CD14-positive monocyte (primary cell): ENCODE data around the gene ZNF488. TPM values are rescaled to one million over a fixed set of nuclear protein-coding genes. Genes with fewer than 3 reads are reported as not detected.

Experiments
- DNase-seq, 3 donors: peaks; one replicate each; pipeline ENCODE4 v3.0.0-alpha.2; 2011 to 2022
- H2AFZ ChIP-seq: 2 replicates; pipeline ENCODE4 v1.6.0; 2012; ENCODE audit warnings: mild to moderate bottlenecking, low read depth, low read length, inconsistent platforms; ENCODE audit not compliant: insufficient read depth, poor library complexity, severe bottlenecking
- H3K27ac ChIP-seq, 2 donors: 1 replicate in 1 of 2; 2 replicates in 1 of 2; pipeline ENCODE4 v1.5.1; 2012 to 2013; ENCODE audit warnings: low read length in 2 of 2, control low read depth in 1 of 2, inconsistent platforms in 1 of 2, low read depth in 1 of 2, mild to moderate bottlenecking in 1 of 2
- H3K27me3 ChIP-seq, 2 donors: one replicate each; pipeline versions ENCODE4 v1.6.0 to v1.6.1; 2011 to 2013; ENCODE audit warnings: low read length in 2 of 2; ENCODE audit not compliant: control insufficient read depth in 2 of 2, insufficient read depth in 2 of 2
- H3K36me3 ChIP-seq, 2 donors: replicated peaks in 1 of 2; 1 replicate in 1 of 2; 2 replicates in 1 of 2; pipeline versions ENCODE4 v1.5.1 to v1.6.1; 2012 to 2013; ENCODE audit warnings: low read length in 2 of 2, control low read depth in 1 of 2, inconsistent platforms in 1 of 2, mild to moderate bottlenecking in 1 of 2; ENCODE audit not compliant: insufficient read depth in 2 of 2, control insufficient read depth in 1 of 2
- H3K4me1 ChIP-seq, 2 donors: 1 replicate in 1 of 2; 2 replicates in 1 of 2; pipeline versions ENCODE4 v1.5.1 to v1.6.1; 2012 to 2013; ENCODE audit warnings: low read length in 2 of 2, control low read depth in 1 of 2, inconsistent platforms in 1 of 2, mild to moderate bottlenecking in 1 of 2, moderate library complexity in 1 of 2; ENCODE audit not compliant: insufficient read depth in 2 of 2, control insufficient read depth in 1 of 2
- H3K4me2 ChIP-seq: replicated peaks from 2 replicates; pipeline ENCODE3; 2012; ENCODE audit warnings: low read length, moderate library complexity, mild to moderate bottlenecking; ENCODE audit not compliant: poor library complexity, severe bottlenecking; ENCODE audit errors: extremely low read depth
- H3K4me3 ChIP-seq, 3 experiments: fragments of 200-600 bp in 1 of 3; sonication (generic) in 1 of 3; replicated peaks in 1 of 3; 1 replicate in 2 of 3; 2 replicates in 1 of 3; pipeline ENCODE4 v1.5.1; 2011 to 2013; ENCODE audit warnings: low read length in 3 of 3, mild to moderate bottlenecking in 3 of 3, control low read depth in 2 of 3, low read depth in 2 of 3, inconsistent platforms in 1 of 3, moderate library complexity in 1 of 3
- H3K79me2 ChIP-seq: 2 replicates; pipeline ENCODE4 v1.6.0; 2012; ENCODE audit warnings: mild to moderate bottlenecking, control low read depth, inconsistent platforms, low read length, moderate library complexity; ENCODE audit not compliant: insufficient read depth
- H3K9ac ChIP-seq: 2 replicates; pipeline ENCODE4 v1.6.0; 2017; ENCODE audit warnings: low read length, mild to moderate bottlenecking; ENCODE audit not compliant: insufficient read depth, poor library complexity, severe bottlenecking
- H3K9me3 ChIP-seq, 2 donors: replicated peaks in 1 of 2; 1 replicate in 1 of 2; 2 replicates in 1 of 2; pipeline versions ENCODE4 v1.5.1 to v1.6.1; 2012 to 2013; ENCODE audit warnings: low read length in 2 of 2, control low read depth in 1 of 2; ENCODE audit not compliant: control insufficient read depth in 1 of 2, insufficient read depth in 1 of 2
- H4K20me1 ChIP-seq: 2 replicates; pipeline ENCODE4 v1.6.0; 2012; ENCODE audit warnings: mild to moderate bottlenecking, low read length, control low read depth, moderate library complexity; ENCODE audit not compliant: insufficient read depth
- H3K27ac Mint-ChIP-seq, 7 donors: one replicate each; pipeline ENCODE4 v1.8.0; 2020; ENCODE audit warnings: mild to moderate bottlenecking in 7 of 7, mixed read lengths in 7 of 7, moderate library complexity in 6 of 7, inconsistent platforms in 2 of 7
- H3K27me3 Mint-ChIP-seq, 3 donors: one replicate each; pipeline ENCODE4 v1.8.0; 2021 to 2022; ENCODE audit warnings: low read depth in 3 of 3, mild to moderate bottlenecking in 3 of 3, mixed read lengths in 3 of 3, moderate library complexity in 3 of 3, inconsistent platforms in 1 of 3
- H3K36me3 Mint-ChIP-seq, 2 donors: one replicate each; pipeline ENCODE4 v1.8.0; 2020; ENCODE audit warnings: mixed read lengths in 2 of 2, inconsistent platforms in 1 of 2, mild to moderate bottlenecking in 1 of 2
- H3K4me1 Mint-ChIP-seq: one replicate; pipeline ENCODE4 v1.8.0; 2020; ENCODE audit warnings: mild to moderate bottlenecking, mixed read lengths
- H3K4me3 Mint-ChIP-seq, 2 donors: one replicate each; pipeline ENCODE4 v1.8.0; 2020; ENCODE audit warnings: mild to moderate bottlenecking in 2 of 2, mixed read lengths in 2 of 2, moderate library complexity in 1 of 2
- H3K9me3 Mint-ChIP-seq, 7 donors: one replicate each; pipeline ENCODE4 v1.8.0; 2020 to 2022; ENCODE audit warnings: mixed read lengths in 7 of 7, mild to moderate bottlenecking in 6 of 7, moderate library complexity in 6 of 7, inconsistent platforms in 2 of 7
- CTCF ChIP-seq: fragments of 200-600 bp; IDR thresholded peaks from one replicate; pipeline ENCODE4 v1.8.0; 2022; ENCODE audit warnings: antibody characterized with exemption, mild to moderate bottlenecking
- WGBS: methylation state at CpG from one replicate; pipeline ENCODE4 v1.1.5; 2013; ENCODE audit warnings: missing lambda C conversion rate; ENCODE audit not compliant: insufficient coverage; 5-methylcytosine and 5-hydroxymethylcytosine counted together
- intact Hi-C, 2 donors: fragments of 100-400 bp; cut with micrococcal nuclease; formaldehyde crosslinking; loops; one replicate each; pipeline versions ENCODE4 v1.15.0 to v1.15.1; 2023
- polyA plus RNA-seq, 3 donors: library from polyadenylated mRNA; depleted of rRNA in 1 of 3; unstranded in 2 of 3; stranded (reverse) in 1 of 3; fragments of 300-500 nt in 2 of 3; fragments of >200 nt in 1 of 3; fragmentation: Illumina TruSeq in 2 of 3; gene quantifications; 1 replicate in 2 of 3; 2 replicates in 1 of 3; pipeline ENCODE4 v1.2.3, GENCODE V29; 2012 to 2021

Gene ZNF488
- polyA plus RNA-seq, 3 donors: not detected

- H3K4me1 Mint-ChIP-seq: no peaks in the 10 kb centered on the region
These were observed 26.9 kb downstream of the ZNF488 start for GRCh38 chr10:47357131-47357582.

GRCh38 chr10:47356708-47357107 is 27.4 kb downstream of the ZNF488 start:
- intact Hi-C loops: no loop called here
- H3K9me3 Mint-ChIP-seq: no peaks in the 10 kb centered on the region
- H3K36me3 ChIP-seq: no peaks in the 10 kb centered on the region
- no peaks in the 10 kb centered on the region for H3K79me2 ChIP-seq
- no peak overlapping the region for H3K4me3 ChIP-seq
- peak overlapping the region in 1 of 7 donors; percentile 37 for H3K27ac Mint-ChIP-seq
- DNase-seq: no peak
- no peak overlapping the region for H3K4me3 Mint-ChIP-seq
- H3K9me3 ChIP-seq: no peaks in the 10 kb centered on the region
- no peaks in the 10 kb centered on the region for H3K36me3 Mint-ChIP-seq
- WGBS: 92% methylated on average over 4 of the region's 5 CpGs
- no peak for TF ChIP-seq CTCF
- H4K20me1 ChIP-seq: no peaks in the 10 kb centered on the region
- no peak overlapping the region for H2AFZ ChIP-seq
- H3K4me2 ChIP-seq: no peak overlapping the region
- H3K4me1 ChIP-seq: no peaks in the 10 kb centered on the region
- H3K4me1 Mint-ChIP-seq: no peaks in the 10 kb centered on the region
- H3K9ac ChIP-seq: no peak overlapping the region
- H3K27me3 Mint-ChIP-seq: peaks cover 0 to 1% (median 0%) of the 10 kb centered on the region in 3 donors
- no peaks in the 10 kb centered on the region for H3K27me3 ChIP-seq
- H3K27ac ChIP-seq: no peak overlapping the region

More at GRCh38 chr10:47357131-47357582, 26.9 kb downstream of the ZNF488 start:
- H3K27ac Mint-ChIP-seq: peak overlapping the region in 1 of 7 donors; percentile 37
- H3K36me3 Mint-ChIP-seq: no peaks in the 10 kb centered on the region
- TF ChIP-seq CTCF: no peak
- H2AFZ ChIP-seq: no peak overlapping the region
- no peaks in the 10 kb centered on the region for H4K20me1 ChIP-seq
- H3K4me2 ChIP-seq: no peak overlapping the region
- no peaks in the 10 kb centered on the region for H3K4me1 ChIP-seq
- H3K4me3 ChIP-seq: no peak overlapping the region
- H3K27ac ChIP-seq: no peak overlapping the region
- H3K36me3 ChIP-seq: no peaks in the 10 kb centered on the region
- H3K4me3 Mint-ChIP-seq: no peak overlapping the region
- DNase-seq: no peak
- no peaks in the 10 kb centered on the region for H3K9me3 Mint-ChIP-seq
- 93% methylated on average over 6 of the region's 12 CpGs for whole genome bisulfite sequencing
- H3K9ac ChIP-seq: no peak overlapping the region
- no peaks in the 10 kb centered on the region for H3K79me2 ChIP-seq
- H3K27me3 Mint-ChIP-seq: peaks cover 0 to 1% (median 0%) of the 10 kb centered on the region in 3 donors
- H3K27me3 ChIP-seq: no peaks in the 10 kb centered on the region
- intact Hi-C loops: no loop called here
- no peaks in the 10 kb centered on the region for H3K9me3 ChIP-seq
